H9 (cell line): ENCODE measurements around the gene UNC13C. TPM values are rescaled to one million over a fixed set of nuclear protein-coding genes. Genes with fewer than 3 reads are reported as not detected.

Experiments
- DNase-seq: peaks from one replicate; pipeline ENCODE4 v3.0.0-alpha.2; 2017
- H2AFZ ChIP-seq: one replicate; pipeline ENCODE4 v1.6.1; 2013; ENCODE audit warnings: mild to moderate bottlenecking, low read length, control low read depth, moderate library complexity
- H2AK5ac ChIP-seq: 2 replicates; pipeline ENCODE4 v1.6.1; 2013; ENCODE audit warnings: low read length, control low read depth, mixed read lengths; ENCODE audit not compliant: insufficient read length
- H2BK120ac ChIP-seq: one replicate; pipeline ENCODE4 v1.6.1; 2013; ENCODE audit warnings: low read depth, mild to moderate bottlenecking, low read length, control low read depth, inconsistent platforms; ENCODE audit not compliant: poor library complexity, severe bottlenecking
- H2BK12ac ChIP-seq: 2 replicates; pipeline ENCODE4 v1.6.1; 2013; ENCODE audit warnings: low read length, control low read depth, mixed read lengths, low read depth; ENCODE audit not compliant: insufficient read length
- H2BK15ac ChIP-seq: 2 replicates; pipeline ENCODE4 v1.6.1; 2013; ENCODE audit warnings: low read depth, low read length, control low read depth
- H2BK20ac ChIP-seq: one replicate; pipeline ENCODE4 v1.6.1; 2013; ENCODE audit warnings: low read depth, mild to moderate bottlenecking, low read length, control low read depth, inconsistent platforms; ENCODE audit not compliant: poor library complexity, severe bottlenecking
- H2BK5ac ChIP-seq: 2 replicates; pipeline ENCODE4 v1.6.1; 2013; ENCODE audit warnings: low read length, control low read depth, mixed read lengths; ENCODE audit not compliant: insufficient read length
- H3K14ac ChIP-seq: 2 replicates; pipeline ENCODE4 v1.6.1; 2013; ENCODE audit warnings: low read length, control low read depth; ENCODE audit not compliant: insufficient read depth
- H3K18ac ChIP-seq: 2 replicates; pipeline ENCODE4 v1.6.1; 2013; ENCODE audit warnings: low read depth, mild to moderate bottlenecking, mixed read lengths, low read length, control low read depth; ENCODE audit not compliant: insufficient read length
- H3K23ac ChIP-seq: 2 replicates; pipeline ENCODE4 v1.6.1; 2013; ENCODE audit warnings: low read length, control low read depth, mixed read lengths, low read depth; ENCODE audit not compliant: insufficient read length
- H3K23me2 ChIP-seq: 2 replicates; pipeline ENCODE4 v1.6.1; 2013; ENCODE audit warnings: low read depth, mild to moderate bottlenecking, mixed read lengths, low read length, control low read depth; ENCODE audit not compliant: insufficient read length, poor library complexity, severe bottlenecking
- H3K27ac ChIP-seq: 2 replicates; pipeline ENCODE4 v1.5.1; 2013; ENCODE audit warnings: low read length, control low read depth, mixed read lengths, low read depth; ENCODE audit not compliant: insufficient read length
- H3K27me3 ChIP-seq: 2 replicates; pipeline ENCODE4 v1.6.1; 2013; ENCODE audit warnings: low read length, control low read depth, inconsistent platforms; ENCODE audit not compliant: insufficient read depth
- H3K4ac ChIP-seq: 2 replicates; pipeline ENCODE4 v1.6.1; 2013; ENCODE audit warnings: low read depth, mild to moderate bottlenecking, control low read depth, inconsistent platforms, low read length, moderate library complexity
- H3K4me1 ChIP-seq: 2 replicates; pipeline ENCODE4 v1.6.1; 2013; ENCODE audit warnings: low read length, control low read depth, inconsistent platforms; ENCODE audit not compliant: insufficient read depth
- H3K4me2 ChIP-seq: 2 replicates; pipeline ENCODE4 v1.6.1; 2013; ENCODE audit warnings: low read length, control low read depth, mixed read lengths; ENCODE audit not compliant: insufficient read length, insufficient read depth
- H3K56ac ChIP-seq: 2 replicates; pipeline ENCODE4 v1.6.1; 2013; ENCODE audit warnings: low read depth, mild to moderate bottlenecking, mixed read lengths, low read length, control low read depth; ENCODE audit not compliant: insufficient read length
- H3K79me1 ChIP-seq: 2 replicates; pipeline ENCODE4 v1.6.1; 2013; ENCODE audit warnings: low read depth, mild to moderate bottlenecking, moderate library complexity, low read length, control low read depth, inconsistent platforms; ENCODE audit not compliant: insufficient read depth, poor library complexity, severe bottlenecking
- H3K79me2 ChIP-seq: 2 replicates; pipeline ENCODE4 v1.6.1; 2013; ENCODE audit warnings: low read length, control low read depth, inconsistent platforms; ENCODE audit not compliant: insufficient read depth
- H3K9ac ChIP-seq: 2 replicates; pipeline ENCODE4 v1.6.1; 2013; ENCODE audit warnings: low read length, control low read depth, mixed read lengths; ENCODE audit not compliant: insufficient read length; ENCODE audit errors: extremely low read depth
- H3K9me3 ChIP-seq: one replicate; pipeline ENCODE4 v1.6.1; 2013; ENCODE audit warnings: low read depth, low read length, inconsistent platforms; ENCODE audit not compliant: control insufficient read depth
- H3T11ph ChIP-seq: one replicate; pipeline ENCODE4 v1.6.1; 2013; ENCODE audit warnings: mild to moderate bottlenecking, low read length, control low read depth, inconsistent platforms
- H4K20me1 ChIP-seq: one replicate; pipeline ENCODE4 v1.6.1; 2013; ENCODE audit not compliant: control insufficient read depth, insufficient read length, insufficient read depth
- H4K5ac ChIP-seq: 2 replicates; pipeline ENCODE4 v1.6.1; 2013; ENCODE audit warnings: low read depth, mild to moderate bottlenecking, mixed read lengths, low read length, control low read depth; ENCODE audit not compliant: insufficient read length
- H4K8ac ChIP-seq: replicated peaks from 2 replicates; pipeline ENCODE4 v1.6.1; 2013; ENCODE audit warnings: low read length, control low read depth, mixed read lengths, low read depth; ENCODE audit not compliant: insufficient read length
- H4K91ac ChIP-seq: 2 replicates; pipeline ENCODE4 v1.6.1; 2013; ENCODE audit warnings: low read depth, mild to moderate bottlenecking, moderate library complexity, mixed read lengths, low read length, control low read depth; ENCODE audit not compliant: insufficient read length
- H3K27ac Mint-ChIP-seq, 3 experiments: 2 replicates in 2 of 3; 3 replicates in 1 of 3; pipeline ENCODE4 v1.8.0; 2020 to 2021; ENCODE audit warnings: mixed read lengths in 3 of 3, mild to moderate bottlenecking in 1 of 3, moderate library complexity in 1 of 3
- H3K27me3 Mint-ChIP-seq: 2 replicates; pipeline ENCODE4 v1.8.0; 2021; ENCODE audit warnings: low read depth, mild to moderate bottlenecking, moderate library complexity, mixed read lengths
- H3K36me3 Mint-ChIP-seq, 3 experiments: 2 replicates in 2 of 3; 3 replicates in 1 of 3; pipeline ENCODE4 v1.8.0; 2020 to 2021; ENCODE audit warnings: low read depth in 3 of 3, mixed read lengths in 3 of 3; ENCODE audit not compliant: insufficient read depth in 1 of 3
- H3K4me1 Mint-ChIP-seq, 2 experiments: 2 replicates each; pipeline ENCODE4 v1.8.0; 2020; ENCODE audit warnings: mixed read lengths in 2 of 2
- H3K4me3 Mint-ChIP-seq, 2 experiments: 2 replicates in 1 of 2; 3 replicates in 1 of 2; pipeline ENCODE4 v1.8.0; 2020 to 2021; ENCODE audit warnings: mild to moderate bottlenecking in 2 of 2, mixed read lengths in 2 of 2, moderate library complexity in 1 of 2
- H3K9me3 Mint-ChIP-seq, 2 experiments: 2 replicates in 1 of 2; 3 replicates in 1 of 2; pipeline ENCODE4 v1.8.0; 2020; ENCODE audit warnings: mild to moderate bottlenecking in 2 of 2, mixed read lengths in 2 of 2, moderate library complexity in 1 of 2
- WGBS: extraction: QIAGEN DNeasy Blood & Tissue Kit; methylation state at CpG from one replicate; pipeline ENCODE4 v1.1.7; 2013; ENCODE audit warnings: missing lambda C conversion rate, low lambda C conversion rate, mixed read lengths; ENCODE audit not compliant: insufficient read length; ENCODE audit errors: extremely low coverage; 5-methylcytosine and 5-hydroxymethylcytosine counted together
- total RNA-seq: library from RNA; stranded (reverse); gene quantifications from 2 replicates; pipeline ENCODE4 v1.2.1, GENCODE V29; 2021
- TF ChIP-seq, protein P1 (sequence below): fragments of 200-600 bp; sonication (generic); conservative IDR thresholded peaks from 3 replicates; pipeline ENCODE4 v1.8.0; 2021; ENCODE audit warnings: antibody characterized with exemption, mild to moderate bottlenecking

Gene UNC13C
- total RNA-seq, 1 experiment from 2014 or later, result 0.02 TPM

DNA sequence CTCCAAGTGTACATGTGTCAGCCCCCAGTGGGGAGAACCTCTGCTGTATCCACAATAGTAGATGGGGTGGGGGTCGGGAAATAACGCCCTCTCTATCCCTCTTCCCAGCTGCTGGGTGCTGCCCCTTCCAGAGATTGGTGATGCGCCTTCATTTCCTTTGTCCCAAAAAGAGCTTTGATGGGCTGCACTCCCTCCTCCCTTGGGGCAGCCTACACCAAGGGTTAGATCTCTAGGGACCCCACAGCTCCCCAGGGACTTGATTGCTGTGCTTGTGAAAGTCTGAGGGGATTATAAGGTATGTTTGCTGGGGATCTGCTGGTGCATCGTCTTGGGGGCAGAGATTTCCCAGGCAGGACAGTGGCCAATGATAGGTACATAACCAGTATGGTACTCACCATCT lies 105.3 kb downstream of the UNC13C start:
- no peak overlapping the region for H3K4me2 ChIP-seq
- no peak overlapping the region for H3K27ac ChIP-seq
- H3K56ac ChIP-seq, result no peak overlapping the region
- H3K27ac Mint-ChIP-seq, result no peak overlapping the region
- no peak overlapping the region for H4K5ac ChIP-seq
- no peaks in the 10 kb centered on the region for H3K79me2 ChIP-seq
- no peaks in the 10 kb centered on the region for H3K79me1 ChIP-seq
- no peak overlapping the region for H2BK5ac ChIP-seq
- H3K4me3 Mint-ChIP-seq, result no peak overlapping the region
- no peak overlapping the region for H2BK20ac ChIP-seq
- H3K4ac ChIP-seq, result no peak overlapping the region
- no CpG with 5 or more reads among the region's 4 CpGs for WGBS
- no peak overlapping the region for H4K91ac ChIP-seq
- no peaks in the 10 kb centered on the region for H3K27me3 ChIP-seq
- DNase-seq, result no peak
- no peaks in the 10 kb centered on the region for H3K9me3 Mint-ChIP-seq
- H3K4me1 Mint-ChIP-seq, result no peaks in the 10 kb centered on the region
- no peak overlapping the region for H3K23ac ChIP-seq
- H3K14ac ChIP-seq, result no peak overlapping the region
- H3K27me3 Mint-ChIP-seq, result peaks cover 6% of the 10 kb centered on the region
- no peak overlapping the region for H3K9ac ChIP-seq
- no peak overlapping the region for H2AK5ac ChIP-seq
- H3K4me1 ChIP-seq, result no peaks in the 10 kb centered on the region
- TF ChIP-seq, protein P1, sequence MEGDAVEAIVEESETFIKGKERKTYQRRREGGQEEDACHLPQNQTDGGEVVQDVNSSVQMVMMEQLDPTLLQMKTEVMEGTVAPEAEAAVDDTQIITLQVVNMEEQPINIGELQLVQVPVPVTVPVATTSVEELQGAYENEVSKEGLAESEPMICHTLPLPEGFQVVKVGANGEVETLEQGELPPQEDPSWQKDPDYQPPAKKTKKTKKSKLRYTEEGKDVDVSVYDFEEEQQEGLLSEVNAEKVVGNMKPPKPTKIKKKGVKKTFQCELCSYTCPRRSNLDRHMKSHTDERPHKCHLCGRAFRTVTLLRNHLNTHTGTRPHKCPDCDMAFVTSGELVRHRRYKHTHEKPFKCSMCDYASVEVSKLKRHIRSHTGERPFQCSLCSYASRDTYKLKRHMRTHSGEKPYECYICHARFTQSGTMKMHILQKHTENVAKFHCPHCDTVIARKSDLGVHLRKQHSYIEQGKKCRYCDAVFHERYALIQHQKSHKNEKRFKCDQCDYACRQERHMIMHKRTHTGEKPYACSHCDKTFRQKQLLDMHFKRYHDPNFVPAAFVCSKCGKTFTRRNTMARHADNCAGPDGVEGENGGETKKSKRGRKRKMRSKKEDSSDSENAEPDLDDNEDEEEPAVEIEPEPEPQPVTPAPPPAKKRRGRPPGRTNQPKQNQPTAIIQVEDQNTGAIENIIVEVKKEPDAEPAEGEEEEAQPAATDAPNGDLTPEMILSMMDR, result no peak
- no peaks in the 10 kb centered on the region for H3K9me3 ChIP-seq
- H4K8ac ChIP-seq, result no peak overlapping the region
- H3K18ac ChIP-seq, result no peak overlapping the region
- H2BK12ac ChIP-seq, result no peak overlapping the region
- H2BK15ac ChIP-seq, result no peak overlapping the region
- H4K20me1 ChIP-seq, result no peaks in the 10 kb centered on the region
- no peak overlapping the region for H3T11ph ChIP-seq
- no peaks in the 10 kb centered on the region for H3K23me2 ChIP-seq
- H2BK120ac ChIP-seq, result no peak overlapping the region
- no peak overlapping the region for H2AFZ ChIP-seq
- no peaks in the 10 kb centered on the region for H3K36me3 Mint-ChIP-seq
